BE2C (cell line): ENCODE measurements around the gene IL26.

Experiments
- DNase-seq: peaks from one replicate; pipeline ENCODE4 v3.0.0-alpha.2; 2020
- H3K27me3 ChIP-seq: fragments of 250-450 bp; sonication (Bioruptor Pico); 2 replicates; pipeline ENCODE4 v1.5.1; 2020; ENCODE audit warnings: mild to moderate bottlenecking
- H3K36me3 ChIP-seq: fragments of 250-450 bp; sonication (Bioruptor Pico); 2 replicates; pipeline ENCODE4 v1.5.1; 2020; ENCODE audit warnings: mild to moderate bottlenecking
- H3K4me1 ChIP-seq: fragments of 250-450 bp; sonication (Bioruptor Pico); 2 replicates; pipeline ENCODE4 v1.5.1; 2020
- H3K4me3 ChIP-seq: 2 replicates; pipeline ENCODE4 v1.5.1; 2011; ENCODE audit warnings: low read depth, low read length
- H3K9me3 ChIP-seq: fragments of 250-450 bp; sonication (Bioruptor Pico); 2 replicates; pipeline ENCODE4 v1.5.1; 2020
- CTCF ChIP-seq: IDR thresholded peaks from 2 replicates; pipeline ENCODE4 v1.5.1; 2012; ENCODE audit warnings: mild to moderate bottlenecking, low read depth, low read length

The IL26 gene

GRCh38 chr12:68246350-68246749, 20.7 kb upstream of the IL26 start:
- no peak for DNase-seq
- TF ChIP-seq CTCF = no peak
- Histone ChIP-seq H3K9me3 (no peaks in the 10 kb centered on the region), H3K4me3 (no peak overlapping the region), H3K36me3 (no peaks in the 10 kb centered on the region), H3K27me3 (peaks cover 4% of the 10 kb centered on the region), H3K4me1 (no peaks in the 10 kb centered on the region)

GRCh38 chr12:68245180-68246021, 19.8 kb upstream of the IL26 start:
- Histone ChIP-seq H3K36me3 (no peaks in the 10 kb centered on the region), H3K9me3 (no peaks in the 10 kb centered on the region), H3K4me3 (no peak overlapping the region), H3K27me3 (peaks cover 4% of the 10 kb centered on the region), H3K4me1 (no peaks in the 10 kb centered on the region)
- no peak for TF ChIP-seq CTCF
- no peak for DNase-seq

DNA sequence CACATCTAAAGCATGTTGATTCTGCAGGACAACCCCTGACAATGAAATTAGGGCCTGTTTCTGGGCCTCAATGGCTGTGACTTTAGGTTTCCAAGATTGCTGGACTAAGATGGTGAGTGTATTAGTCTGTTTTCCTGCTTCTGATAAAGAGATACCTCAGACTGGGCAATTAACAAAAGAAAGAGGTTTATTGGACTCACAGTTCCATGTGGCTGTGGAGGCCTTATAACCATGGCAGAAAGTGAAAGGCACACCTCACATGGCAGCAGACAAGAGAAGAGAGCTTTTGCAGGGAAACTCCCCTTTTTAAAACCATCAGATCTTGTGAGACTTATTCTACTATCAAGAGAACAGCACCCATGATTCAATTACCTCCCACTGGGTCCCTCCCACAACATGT, 17.2 kb upstream of the IL26 start:
- no peak for DNase-seq
- no peaks in the 10 kb centered on the region for H3K36me3 ChIP-seq
- TF ChIP-seq CTCF = no peak
- no peaks in the 10 kb centered on the region for H3K9me3 ChIP-seq
- no peak overlapping the region for H3K4me3 ChIP-seq
- H3K27me3 ChIP-seq = no peaks in the 10 kb centered on the region; the same call in 1 of the 2 replicates
- H3K4me1 ChIP-seq = no peaks in the 10 kb centered on the region

- Histone ChIP-seq H3K36me3 (no peaks in the 10 kb centered on the region), H3K4me1 (no peaks in the 10 kb centered on the region), H3K4me3 (no peak overlapping the region), H3K9me3 (no peaks in the 10 kb centered on the region), H3K27me3 (no peaks in the 10 kb centered on the region; the same call in 1 of the 2 replicates)
- no peak for TF ChIP-seq CTCF
- no peak for DNase-seq
Measured at GRCh38 chr12:68240975-68241374, 15.4 kb upstream of the IL26 start.

GRCh38 chr12:68240079-68240478, 14.5 kb upstream of the IL26 start:
- Histone ChIP-seq H3K4me1 (no peaks in the 10 kb centered on the region), H3K27me3 (no peaks in the 10 kb centered on the region), H3K36me3 (no peaks in the 10 kb centered on the region), H3K4me3 (no peak overlapping the region), H3K9me3 (no peaks in the 10 kb centered on the region)
- DNase-seq = no peak
- no peak for TF ChIP-seq CTCF

DNA sequence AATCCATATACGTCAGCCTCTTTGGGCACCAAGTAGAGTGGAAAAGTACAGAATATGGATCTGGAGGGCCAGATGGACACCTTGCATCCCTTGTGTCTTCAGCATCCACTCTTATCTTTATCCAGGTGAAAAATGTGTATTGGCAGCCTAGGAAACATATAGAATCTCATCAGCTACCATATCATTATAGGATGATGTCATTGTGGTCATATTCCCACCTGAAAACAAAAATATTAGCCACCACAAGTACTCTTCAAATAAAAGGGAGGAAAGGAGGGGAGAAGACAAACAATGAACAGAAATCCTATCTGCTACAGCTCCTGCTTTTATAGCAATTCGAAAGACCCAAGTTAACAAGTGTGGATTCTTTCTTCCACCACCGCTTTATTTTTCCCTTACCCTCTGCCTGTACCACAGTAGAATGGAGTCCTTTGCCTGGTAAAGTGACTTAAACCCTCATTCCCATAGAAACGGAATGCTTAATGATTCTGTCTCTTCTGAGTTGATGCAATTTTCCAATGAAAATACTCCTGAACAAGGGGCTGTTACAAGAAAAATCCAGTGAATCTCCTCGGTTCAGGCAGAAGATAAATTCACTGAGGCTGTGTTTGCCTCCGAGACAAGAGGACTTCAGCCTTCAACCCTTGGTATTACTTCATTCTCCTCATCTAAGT, 13.8 kb upstream of the IL26 start:
- Histone ChIP-seq H3K36me3 (no peaks in the 10 kb centered on the region), H3K4me1 (no peaks in the 10 kb centered on the region), H3K27me3 (no peaks in the 10 kb centered on the region), H3K4me3 (no peak overlapping the region), H3K9me3 (no peaks in the 10 kb centered on the region)
- TF ChIP-seq CTCF = no peak
- no peak for DNase-seq
